A549 treated with AZD9567 at 1 μM for 4 hours (cell line): ENCODE results near the gene VMO1. TPM values are rescaled to one million over a fixed set of nuclear protein-coding genes. Genes with fewer than 3 reads are reported as not detected.

Experiments used
- total RNA-seq: library from RNA; stranded (reverse); fragments of 200-300 nt; extraction: Qiagen RNA extraction; gene quantifications from 5 replicates; pipeline ENCODE4 v1.2.3, GENCODE V29; 2022; ENCODE audit not compliant: insufficient read depth

Gene VMO1
- 0.85 to 1.4 TPM (median 0.92 TPM) in 4 of 5 replicates, not detected in the other for total RNA-seq

DNA sequence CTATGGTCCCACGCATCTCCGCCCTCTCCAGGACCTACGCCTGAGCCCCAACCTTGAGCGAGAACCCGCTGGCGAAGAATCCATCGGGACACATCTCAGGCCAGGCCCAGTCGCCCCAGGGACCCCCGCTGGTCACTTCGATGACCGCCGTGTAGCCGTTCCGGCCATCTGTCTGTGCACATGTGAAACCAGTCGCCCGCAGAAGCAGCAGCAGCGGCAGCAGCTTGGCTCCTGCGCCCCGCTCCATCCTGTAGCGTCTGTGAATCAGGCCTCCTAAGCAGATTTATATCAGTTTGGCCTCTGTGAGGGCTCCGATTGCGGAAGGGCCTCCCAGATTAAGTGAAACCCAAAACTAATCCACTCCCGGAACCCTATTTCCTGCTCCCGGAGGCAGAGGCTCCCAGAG lies at the start of gene VMO1:
Gene VMO1 (minus strand): TSS at position 259 of the 406 bp plus-strand sequence. CDS start 12 bp downstream, at position 247.

GRCh38 chr17:4833178-4833940 lies 47.2 kb upstream of the VMO1 start, which contains the start of gene MINK1:
MINK1 (plus strand) TSS chr17:4833340; CDS start chr17:4833584, 244 bp downstream.

GRCh38 chr17:4806777-4807604 lies 20.8 kb upstream of the VMO1 start, which contains the start of gene PLD2:
PLD2 (plus strand) TSS chr17:4807152; CDS start chr17:4807773, 621 bp downstream.

GRCh38 chr17:4802228-4802627 lies 16.1 kb upstream of the VMO1 start, which contains the start of gene C17orf114:
C17orf114 (minus strand) TSS chr17:4802328.

DNA sequence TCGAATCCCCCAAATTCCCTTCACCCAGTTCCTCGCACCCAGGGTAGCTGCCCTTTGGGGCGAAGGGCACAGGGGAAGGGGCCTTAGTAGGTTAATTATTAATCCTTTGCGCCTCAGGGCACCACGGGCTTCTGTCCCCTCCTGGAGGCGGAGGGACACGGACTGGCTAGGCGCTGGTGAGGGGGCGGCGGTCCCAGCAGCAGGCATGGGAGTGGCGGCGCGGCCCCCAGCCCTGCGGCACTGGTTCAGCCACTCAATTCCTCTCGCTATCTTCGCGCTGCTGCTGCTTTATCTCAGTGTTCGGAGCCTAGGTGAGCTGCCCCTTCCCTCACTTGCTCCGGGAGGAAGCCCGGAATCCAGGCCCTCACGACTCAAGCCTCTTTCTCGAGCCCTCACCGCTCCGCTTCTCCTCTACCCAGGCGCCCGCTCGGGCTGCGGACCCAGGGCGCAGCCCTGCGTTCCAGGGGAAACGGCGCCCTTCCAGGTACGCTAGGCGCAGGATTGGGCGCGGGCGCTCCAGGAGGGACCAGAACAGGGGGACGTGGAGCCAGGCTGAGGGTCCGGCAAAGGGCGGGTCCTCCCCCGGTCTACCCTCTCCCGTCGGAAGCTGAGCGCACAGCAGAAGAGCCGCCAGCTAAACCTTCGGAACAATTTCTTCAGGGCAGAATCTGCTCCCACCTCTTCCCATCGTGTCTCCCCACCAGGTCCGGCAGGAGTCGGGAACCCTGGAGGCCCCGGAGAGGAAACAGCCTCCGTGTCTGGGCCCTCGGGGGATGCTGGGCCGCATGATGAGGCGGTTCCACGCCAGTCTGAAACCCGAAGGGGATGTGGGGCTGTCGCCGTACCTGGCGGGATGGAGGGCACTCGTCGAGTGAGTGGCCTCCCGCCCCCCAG lies 2.9 kb upstream of the VMO1 start, which contains the start of gene GLTPD2:
Gene GLTPD2 (plus strand): TSS at position 158 of the 894 bp plus-strand sequence. CDS start 48 bp downstream, at position 206.

GRCh38 chr17:4771519-4772234 lies 14.5 kb downstream of the VMO1 start, which contains the start of gene TM4SF5:
TM4SF5 (plus strand) TSS chr17:4771886; CDS start chr17:4771923, 37 bp downstream.

DNA sequence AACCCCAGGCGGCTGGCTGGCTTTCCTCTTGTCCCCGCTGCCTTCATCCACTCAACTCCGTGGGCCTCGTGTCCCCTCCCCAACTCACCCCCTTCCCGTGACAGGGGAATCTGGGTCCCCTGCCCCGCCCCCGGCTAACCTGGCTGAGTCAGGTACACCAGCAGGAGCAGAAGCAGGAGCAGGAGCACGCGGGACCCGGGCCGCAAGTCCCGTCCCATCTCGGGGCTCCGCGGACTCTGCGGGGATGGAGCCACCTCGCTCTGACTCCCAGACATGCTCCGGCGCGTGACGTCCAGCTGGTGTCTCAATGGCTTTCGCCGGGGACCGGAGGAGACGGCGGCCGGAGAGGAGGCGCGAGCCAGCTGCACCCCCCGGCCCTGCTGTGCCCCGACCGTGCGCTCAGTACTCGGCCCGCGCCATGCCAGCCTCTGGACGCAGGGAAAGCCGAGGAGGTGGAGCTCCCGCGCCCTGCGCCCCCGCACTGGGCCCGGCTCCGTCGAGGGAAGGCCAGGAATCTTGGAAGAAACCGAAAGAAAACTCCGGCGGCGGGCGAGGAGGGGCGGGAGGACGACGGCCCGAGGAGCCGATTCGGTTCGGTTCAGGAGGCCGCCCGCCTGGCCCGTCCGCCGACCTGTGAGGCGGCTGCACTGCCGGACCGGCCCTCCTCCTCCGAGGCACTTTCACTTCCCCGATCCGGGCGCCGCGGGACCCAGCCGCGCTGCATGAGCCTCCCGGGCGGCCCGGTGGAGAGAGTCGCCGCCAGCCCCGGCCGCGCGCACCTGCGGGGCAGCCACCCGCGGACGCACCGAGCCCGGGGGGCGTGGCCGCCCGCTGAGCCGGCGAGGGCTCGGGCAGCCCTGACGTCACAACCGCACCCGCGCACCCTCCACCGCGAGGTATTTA lies 46.8 kb downstream of the VMO1 start, which contains the start of the genes CXCL16 and ZMYND15:
Gene CXCL16 (minus strand): TSS at position 807 of the 903 bp plus-strand sequence. CDS start 589 bp downstream, at position 218.
Gene ZMYND15 (plus strand): TSS at position 712 of the 903 bp plus-strand sequence. CDS start 716 bp downstream, outside the sequence.

Other genes starting within 250 kb of the VMO1 start
- 81.1 to 113 TPM (median 101 TPM) in 5 replicates for gene MYBBP1A, start 231.0 kb downstream of the VMO1 start, total RNA-seq
- gene GGT6, start 225.8 kb downstream of the VMO1 start, total RNA-seq: not detected in 5 replicates
- 0.25 to 0.81 TPM (median 0.39 TPM) in 4 of 5 replicates, not detected in the other for gene SMTNL2, start 201.8 kb downstream of the VMO1 start, total RNA-seq
- gene ALOX15, start 144.7 kb downstream of the VMO1 start, total RNA-seq: 0.08 to 0.19 TPM (median 0.13 TPM) in 4 of 5 replicates, not detected in the other
- gene PELP1, start 82.2 kb downstream of the VMO1 start, total RNA-seq: 66.9 to 82.2 TPM (median 76.2 TPM) in 5 replicates
- gene ARRB2, start 75.7 kb downstream of the VMO1 start, total RNA-seq: 37.0 to 64.2 TPM (median 54.1 TPM) in 5 replicates
- 41.9 to 56.7 TPM (median 44.4 TPM) in 5 replicates for gene MED11, start 54.9 kb downstream of the VMO1 start, total RNA-seq
- 0.38 to 0.73 TPM (median 0.53 TPM) in 4 of 5 replicates, not detected in the other for gene ZMYND15, start 46.5 kb downstream of the VMO1 start, total RNA-seq
- 10.4 to 19.0 TPM (median 15.7 TPM) in 5 replicates for gene CXCL16, start 46.4 kb downstream of the VMO1 start, total RNA-seq
- gene TM4SF5, start 14.5 kb downstream of the VMO1 start, total RNA-seq: 0.58 to 0.88 TPM (median 0.65 TPM) in 4 of 5 replicates, not detected in the other
- gene GLTPD2, start 2.6 kb upstream of the VMO1 start, total RNA-seq: 0.13 TPM in 1 of 5 replicates, not detected in the others
- gene PSMB6, start 9.8 kb upstream of the VMO1 start, total RNA-seq: 404 to 505 TPM (median 496 TPM) in 5 replicates
- 16.4 to 29.9 TPM (median 27.4 TPM) in 5 replicates for gene PLD2, start 20.8 kb upstream of the VMO1 start, total RNA-seq
- gene MINK1, start 47.0 kb upstream of the VMO1 start, total RNA-seq: 43.4 to 60.9 TPM (median 59.8 TPM) in 5 replicates
- gene C17orf107, start 113.2 kb upstream of the VMO1 start, total RNA-seq: 0.33 to 0.38 TPM (median 0.34 TPM) in 4 of 5 replicates, not detected in the other
- gene CHRNE, start 116.7 kb upstream of the VMO1 start, total RNA-seq: 0.08 to 0.17 TPM (median 0.09 TPM) in 4 of 5 replicates, not detected in the other
- gene GP1BA, start 145.9 kb upstream of the VMO1 start, total RNA-seq: not detected in 5 replicates
- gene SLC25A11, start 153.7 kb upstream of the VMO1 start, total RNA-seq: 64.9 to 73.6 TPM (median 71.0 TPM) in 5 replicates
- 92.1 to 135 TPM (median 115 TPM) in 5 replicates for gene RNF167, start 153.9 kb upstream of the VMO1 start, total RNA-seq
- gene PFN1, start 162.2 kb upstream of the VMO1 start, total RNA-seq: 1,940 to 2,758 TPM (median 2,664 TPM) in 5 replicates
- 28.4 to 52.6 TPM (median 44.9 TPM) in 5 replicates for gene ENO3, start 164.8 kb upstream of the VMO1 start, total RNA-seq
- 61.2 to 77.6 TPM (median 74.1 TPM) in 5 replicates for gene SPAG7, start 181.5 kb upstream of the VMO1 start, total RNA-seq
- gene CAMTA2, start 201.3 kb upstream of the VMO1 start, total RNA-seq: 25.4 to 37.2 TPM (median 33.9 TPM) in 5 replicates
- 1.5 to 2.0 TPM (median 1.8 TPM) in 4 of 5 replicates, not detected in the other for gene INCA1, start 211.2 kb upstream of the VMO1 start, total RNA-seq
- gene KIF1C, start 211.6 kb upstream of the VMO1 start, total RNA-seq: 97.3 to 167 TPM (median 112 TPM) in 5 replicates
- gene SLC52A1, start 249.1 kb upstream of the VMO1 start, total RNA-seq: 0.55 to 0.80 TPM (median 0.69 TPM) in 4 of 5 replicates, not detected in the other